Loucy (cell line): ENCODE results near the gene ZNF644.

Experiments used
- EZH2phosphoT487 ChIP-seq: fragments of 200-600 bp; IDR thresholded peaks from 2 replicates; pipeline ENCODE4 v1.6.1; 2018; ENCODE audit warnings: antibody characterized with exemption, mild to moderate bottlenecking, moderate library complexity, borderline replicate concordance
- TF ChIP-seq, protein P1 (sequence below): fragments of 200-600 bp; sonication (generic); conservative IDR thresholded peaks from 2 replicates; pipeline ENCODE4 v1.5.1; 2014; ENCODE audit warnings: mild to moderate bottlenecking, antibody characterized with exemption, low read length

DNA sequence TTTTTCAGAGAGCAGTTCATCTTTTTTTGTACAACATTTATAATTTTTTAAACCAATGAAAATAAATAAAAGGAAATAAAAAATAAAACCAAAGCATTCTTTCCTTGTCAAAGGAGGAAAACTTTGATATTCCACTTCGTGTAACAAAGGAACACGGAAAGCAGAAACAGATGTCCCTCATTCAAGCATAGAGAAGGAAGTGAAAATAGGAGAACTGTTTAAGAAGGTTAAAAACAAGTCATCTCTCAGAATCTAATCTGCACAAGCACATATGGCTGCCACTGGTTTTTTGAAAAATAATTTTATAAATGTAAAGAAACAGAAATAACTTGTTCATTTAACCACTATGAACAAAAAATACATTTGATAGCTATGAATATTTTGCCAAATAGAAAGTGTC is 35.9 kb upstream of the ZNF644 start:
- TF ChIP-seq, protein P1, sequence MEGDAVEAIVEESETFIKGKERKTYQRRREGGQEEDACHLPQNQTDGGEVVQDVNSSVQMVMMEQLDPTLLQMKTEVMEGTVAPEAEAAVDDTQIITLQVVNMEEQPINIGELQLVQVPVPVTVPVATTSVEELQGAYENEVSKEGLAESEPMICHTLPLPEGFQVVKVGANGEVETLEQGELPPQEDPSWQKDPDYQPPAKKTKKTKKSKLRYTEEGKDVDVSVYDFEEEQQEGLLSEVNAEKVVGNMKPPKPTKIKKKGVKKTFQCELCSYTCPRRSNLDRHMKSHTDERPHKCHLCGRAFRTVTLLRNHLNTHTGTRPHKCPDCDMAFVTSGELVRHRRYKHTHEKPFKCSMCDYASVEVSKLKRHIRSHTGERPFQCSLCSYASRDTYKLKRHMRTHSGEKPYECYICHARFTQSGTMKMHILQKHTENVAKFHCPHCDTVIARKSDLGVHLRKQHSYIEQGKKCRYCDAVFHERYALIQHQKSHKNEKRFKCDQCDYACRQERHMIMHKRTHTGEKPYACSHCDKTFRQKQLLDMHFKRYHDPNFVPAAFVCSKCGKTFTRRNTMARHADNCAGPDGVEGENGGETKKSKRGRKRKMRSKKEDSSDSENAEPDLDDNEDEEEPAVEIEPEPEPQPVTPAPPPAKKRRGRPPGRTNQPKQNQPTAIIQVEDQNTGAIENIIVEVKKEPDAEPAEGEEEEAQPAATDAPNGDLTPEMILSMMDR = no peak
- no peak for TF ChIP-seq EZH2phosphoT487
